ENCODE data around the gene GAREM2.
"Not testable (repeated sequence)": the region's sequence is repeated elsewhere in the genome, so short reads cannot be mapped to it uniquely, and the experiment has no call there.

The GAREM2 gene
- 2.4 to 5.4 (median 4.3) reads per million in 4 donors for total RNA-seq

- DNase-seq, result no peak
These were observed at the start of gene GAREM2 for GRCh38 chr2:26172871-26173775. TSS of gene GAREM2 (plus strand) at chr2:26173088. CDS start at chr2:26173221, 133 bp downstream.

GRCh38 chr2:26123426-26123825 is 49.5 kb upstream of the GAREM2 start:
- DNase-seq, result no peak

- no peak for DNase-seq
These were observed 46.8 kb upstream of the GAREM2 start for GRCh38 chr2:26126074-26126473.

- DNase-seq, result no peak
These were observed 44.7 kb upstream of the GAREM2 start for GRCh38 chr2:26128176-26128575.

- no peak for DNase-seq
These were observed 42.1 kb upstream of the GAREM2 start for GRCh38 chr2:26130763-26131162.

- DNase-seq, result no peak
These were observed 36.4 kb upstream of the GAREM2 start for GRCh38 chr2:26136451-26136850.

GRCh38 chr2:26139269-26140183 is 33.4 kb upstream of the GAREM2 start:
- no peak for DNase-seq

- DNase-seq, result no peak
These were observed 31.6 kb upstream of the GAREM2 start for GRCh38 chr2:26141145-26141769.

- no peak for DNase-seq
These were observed 28.9 kb upstream of the GAREM2 start for GRCh38 chr2:26144031-26144430.

GRCh38 chr2:26144953-26145680 is 27.8 kb upstream of the GAREM2 start:
- DNase-seq, result peak in 4 of 5 donors; percentile 13 to 53 (median 39)

- no peak for DNase-seq
These were observed 24.4 kb upstream of the GAREM2 start for GRCh38 chr2:26148501-26148900.

- DNase-seq, result no peak
These were observed 22.6 kb upstream of the GAREM2 start for GRCh38 chr2:26150243-26150642.

GRCh38 chr2:26157580-26157979 is 15.3 kb upstream of the GAREM2 start:
- no peak for DNase-seq

- no peak for DNase-seq
These were observed 11.0 kb upstream of the GAREM2 start for GRCh38 chr2:26161926-26162325.

GRCh38 chr2:26162963-26163362 is 9.9 kb upstream of the GAREM2 start:
- no peak for DNase-seq

- no peak for DNase-seq
These were observed 8.7 kb upstream of the GAREM2 start for GRCh38 chr2:26164231-26164630.

- DNase-seq, result no peak
These were observed 8.2 kb upstream of the GAREM2 start for GRCh38 chr2:26164641-26165211.

GRCh38 chr2:26165403-26165802 is 7.5 kb upstream of the GAREM2 start:
- DNase-seq, result no peak

GRCh38 chr2:26166541-26166940 is 6.3 kb upstream of the GAREM2 start:
- DNase-seq, result not testable (repeated sequence)

- DNase-seq, result no peak
These were observed 4.1 kb upstream of the GAREM2 start for GRCh38 chr2:26168785-26169184.

- DNase-seq, result no peak
These were observed 3.7 kb upstream of the GAREM2 start for GRCh38 chr2:26169226-26169625.

All from T-helper 1 cell (primary cell).